Stimulated activated CD8-positive, alpha-beta memory T cell treated with anti-CD3 and anti-CD28 coated beads, Interleukin-15, amount 100 ng/mL, for 1 hour (primary cell): ENCODE measurements around the gene NSL1.

Experiments used
- DNase-seq: peaks from one replicate; pipeline ENCODE4 v3.0.0-alpha.2; 2020; ENCODE audit warnings: low read depth

The NSL1 gene

DNA sequence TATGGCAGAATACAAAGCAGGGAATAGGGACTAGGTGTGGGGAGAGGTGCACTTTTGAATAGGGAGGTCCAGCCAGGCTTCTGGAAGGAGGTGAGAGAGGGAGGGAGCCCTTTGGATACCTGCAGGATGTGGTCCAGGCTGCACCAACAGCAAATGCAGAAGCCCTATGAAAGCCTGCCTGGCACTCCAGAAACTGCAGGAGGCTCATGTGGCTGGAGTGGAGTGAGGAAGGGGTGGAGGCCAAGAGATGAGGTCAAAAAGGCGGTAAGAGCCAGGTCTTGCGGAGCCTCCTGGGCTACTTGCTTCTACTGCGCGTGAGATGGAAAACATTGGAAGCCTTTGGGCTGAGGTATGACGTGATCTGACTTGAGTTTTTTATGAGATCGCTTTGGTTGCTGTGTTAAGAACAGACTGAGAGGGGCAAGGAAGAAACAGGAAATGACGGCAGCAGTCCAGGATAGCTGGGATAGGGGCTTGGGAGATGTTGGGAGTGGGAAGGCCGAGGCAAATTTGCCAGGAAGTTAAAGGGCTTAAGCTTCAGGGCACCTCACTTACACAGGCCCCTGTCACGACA lies 87.5 kb downstream of the NSL1 start:
- DNase-seq, result no peak

DNA sequence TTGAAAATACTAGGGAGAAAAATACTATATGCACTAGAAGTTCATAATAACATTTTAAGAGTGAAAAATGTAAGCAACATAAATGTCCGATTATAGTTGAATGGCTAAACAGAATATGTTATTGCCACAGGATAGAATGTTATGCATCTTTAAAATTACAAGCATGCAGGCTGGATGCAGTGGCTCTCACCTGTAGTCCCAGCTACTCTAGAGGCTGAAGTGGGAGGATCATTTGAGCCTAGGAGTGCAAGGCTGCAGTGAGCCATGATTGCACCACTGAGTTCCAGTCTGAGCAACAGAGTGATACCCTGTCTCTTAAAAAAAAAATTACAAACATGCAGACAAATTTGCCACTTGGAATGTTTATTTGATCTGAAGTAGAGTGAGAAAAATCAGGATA lies 88.9 kb downstream of the NSL1 start:
- no peak for DNase-seq

DNA sequence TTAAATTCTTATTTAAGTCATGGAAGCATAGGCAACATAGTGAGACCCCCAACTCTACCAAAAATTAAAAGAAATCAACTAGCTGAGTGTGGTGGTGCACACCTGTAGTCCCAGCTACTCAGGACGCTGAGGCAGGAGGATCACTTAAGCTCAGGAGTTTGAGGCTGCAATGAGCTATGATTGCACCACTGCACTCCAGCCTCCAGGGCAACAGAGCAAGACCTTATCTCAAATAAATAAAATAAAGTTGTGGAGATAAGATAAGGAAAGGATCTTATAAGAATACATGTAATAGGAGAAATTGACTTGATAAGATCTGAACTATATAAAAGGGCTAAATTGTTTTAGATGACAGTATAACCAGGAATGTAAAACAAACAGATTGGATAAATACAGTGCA lies 89.7 kb downstream of the NSL1 start:
- DNase-seq, result no peak

DNA sequence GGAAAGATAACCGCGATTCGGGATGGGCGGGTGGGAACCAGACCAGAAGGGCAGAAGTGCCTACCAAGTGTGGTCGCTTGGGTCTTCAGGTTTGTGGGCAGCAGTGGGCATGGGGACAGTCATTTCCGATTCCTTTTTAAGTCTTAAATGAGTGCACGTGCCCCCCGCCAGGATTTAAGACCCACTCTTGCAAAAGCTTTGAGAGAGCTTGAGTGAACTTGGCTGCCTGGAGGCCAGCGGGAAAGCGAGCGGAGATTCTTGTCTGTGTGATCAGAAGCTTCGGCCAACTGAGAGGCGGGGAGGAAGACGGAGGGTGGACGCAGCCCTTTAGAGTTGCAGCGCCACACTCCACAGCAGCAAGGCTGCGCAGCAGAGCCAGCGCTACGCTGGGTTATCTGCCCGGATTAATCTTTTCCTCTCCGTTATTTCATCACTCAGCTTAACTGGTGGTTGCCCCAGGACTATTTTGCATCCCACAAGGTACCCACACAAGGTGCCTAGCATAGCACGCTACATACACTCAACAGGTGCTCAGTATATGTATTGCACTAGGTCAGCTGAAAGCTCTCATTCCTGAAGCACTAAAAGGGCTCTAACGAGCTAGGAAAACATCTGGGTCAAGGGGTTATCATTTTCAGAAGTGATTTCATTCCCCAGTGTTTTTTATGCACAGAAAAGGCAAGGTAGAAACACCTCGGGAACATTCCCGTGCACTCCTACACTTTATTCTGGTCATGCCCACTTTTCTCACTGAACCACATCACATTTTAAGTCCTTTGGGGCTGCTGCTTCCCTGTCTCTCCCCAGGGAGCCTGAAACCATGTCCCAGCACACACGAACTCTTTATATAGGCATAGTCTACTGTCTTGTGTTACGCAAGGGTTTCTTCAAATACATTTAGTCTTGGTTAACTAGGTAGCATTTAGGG lies 90.4 kb downstream of the NSL1 start:
- no peak for DNase-seq

DNA sequence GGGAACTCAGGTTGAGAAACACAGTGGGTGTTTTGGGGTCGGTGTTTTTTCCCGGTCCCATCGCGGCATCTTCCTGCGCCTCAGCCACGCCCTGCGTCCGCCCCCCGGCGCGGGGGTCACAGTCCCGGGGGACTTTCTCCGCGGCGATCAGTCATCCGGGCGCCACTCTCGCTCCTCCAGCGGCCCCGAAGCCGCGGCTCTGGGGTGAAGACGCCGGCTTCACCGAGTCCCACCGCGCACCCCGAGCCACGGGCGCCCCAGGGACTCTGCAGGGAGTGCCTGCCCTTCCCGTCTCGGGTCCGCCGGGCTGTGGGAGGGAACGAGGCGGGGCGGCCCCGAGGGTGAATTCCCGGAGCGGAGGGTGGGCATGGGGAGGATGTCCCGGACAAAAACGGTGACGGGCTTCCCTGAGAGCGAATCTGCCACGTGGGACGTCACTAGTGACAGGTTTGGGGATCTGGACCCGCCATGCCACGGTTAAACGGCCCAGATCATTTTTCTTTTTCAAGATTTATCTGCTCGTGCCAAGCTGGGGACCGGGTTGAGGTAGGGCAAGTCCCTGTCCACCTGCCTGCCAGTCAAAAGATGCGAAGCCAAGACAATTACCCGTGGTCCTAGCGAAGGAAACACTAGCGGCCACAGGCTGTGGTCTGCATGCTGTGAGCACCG lies 91.2 kb downstream of the NSL1 start:
- no peak for DNase-seq

DNA sequence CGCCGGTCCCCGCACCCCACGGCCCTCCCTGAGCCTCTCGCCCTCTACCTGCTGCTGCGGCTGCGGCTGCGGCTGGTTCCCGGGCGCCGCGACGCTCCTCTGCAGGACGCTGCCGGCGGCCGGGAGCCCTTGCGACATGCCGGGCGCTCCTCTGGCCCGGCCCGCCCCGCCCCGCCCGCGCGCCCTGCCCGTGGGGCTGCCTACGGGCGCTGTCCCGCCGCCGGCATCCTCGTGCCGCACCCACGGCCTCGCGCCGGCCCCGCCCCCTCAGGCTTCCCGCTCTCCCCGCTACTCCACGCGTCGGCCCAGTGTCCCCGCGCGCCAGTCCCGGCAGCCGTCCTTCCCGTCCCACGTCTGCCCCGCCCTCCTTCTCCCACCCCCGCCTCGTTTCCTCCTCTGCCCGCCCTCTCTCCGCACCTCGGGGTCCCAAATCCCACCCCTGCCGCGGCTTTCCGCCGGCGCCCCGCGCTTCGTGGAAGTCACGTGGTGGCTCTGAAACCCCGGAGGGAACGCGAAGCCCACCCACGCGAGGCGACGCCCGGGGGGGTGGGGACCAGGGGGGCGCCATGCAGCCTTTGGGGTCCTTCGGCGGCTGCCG lies 91.9 kb downstream of the NSL1 start, which contains the start of gene BATF3:
Gene BATF3, minus strand, starts transcription at position 216 of the 598 bp plus-strand sequence. Its CDS starts 78 bp downstream, at position 138.
- no peak for DNase-seq

DNA sequence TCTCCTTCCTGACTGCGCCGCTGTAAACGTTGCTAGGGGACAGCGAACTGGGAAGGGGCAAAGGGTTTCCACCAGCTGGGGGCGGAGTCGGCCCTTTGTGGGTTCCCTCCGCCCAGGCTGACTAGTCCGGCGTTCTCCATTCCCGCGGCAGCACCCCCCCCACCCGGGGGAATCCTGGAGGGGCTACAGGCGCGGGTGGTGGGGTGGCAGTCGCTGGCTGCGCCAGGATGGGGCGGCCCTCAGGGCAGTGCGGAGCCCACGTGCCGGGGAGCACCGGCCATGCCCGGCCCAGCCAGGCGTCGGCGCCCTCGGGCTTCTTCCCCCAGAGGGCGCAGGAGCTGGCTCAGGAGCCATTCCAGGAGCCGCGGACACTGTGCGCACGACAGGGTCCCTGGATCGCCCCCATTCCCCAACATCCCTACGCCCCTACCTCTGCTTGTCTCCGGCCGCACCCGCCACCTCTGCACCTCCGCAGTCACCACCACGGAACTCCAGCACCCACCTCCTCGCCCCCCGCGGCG lies 92.4 kb downstream of the NSL1 start:
- DNase-seq, result no peak

DNA sequence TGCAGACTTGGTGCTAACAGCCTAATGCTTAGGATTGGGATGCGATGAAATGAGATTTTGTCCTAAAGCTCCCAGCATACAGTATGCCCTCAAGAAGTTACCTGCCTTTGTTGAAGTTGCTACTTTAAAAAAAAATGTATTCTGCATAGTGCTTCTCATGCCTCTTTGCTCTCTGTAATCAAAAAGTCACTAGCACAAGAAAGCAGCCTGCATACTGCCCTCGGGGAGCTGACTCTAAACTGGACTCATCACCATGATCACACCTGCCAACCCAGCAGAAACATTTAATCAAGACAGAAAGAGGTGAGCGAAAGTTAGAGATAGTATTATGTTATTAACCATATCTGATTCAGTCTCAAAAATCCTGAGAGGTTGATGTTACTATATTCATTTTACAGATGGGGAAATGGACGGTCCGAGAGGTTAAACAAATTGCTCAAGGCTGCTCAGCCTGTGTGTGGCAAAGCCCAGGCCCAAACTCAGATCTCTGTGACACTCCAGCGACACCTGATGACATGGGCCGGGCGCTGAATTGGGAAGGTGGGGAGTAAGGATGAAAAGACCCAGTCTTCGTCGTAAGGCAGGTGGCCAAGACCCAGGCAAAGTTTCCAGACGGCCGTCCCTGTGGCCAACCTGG lies 93.0 kb downstream of the NSL1 start:
- DNase-seq, result no peak

DNA sequence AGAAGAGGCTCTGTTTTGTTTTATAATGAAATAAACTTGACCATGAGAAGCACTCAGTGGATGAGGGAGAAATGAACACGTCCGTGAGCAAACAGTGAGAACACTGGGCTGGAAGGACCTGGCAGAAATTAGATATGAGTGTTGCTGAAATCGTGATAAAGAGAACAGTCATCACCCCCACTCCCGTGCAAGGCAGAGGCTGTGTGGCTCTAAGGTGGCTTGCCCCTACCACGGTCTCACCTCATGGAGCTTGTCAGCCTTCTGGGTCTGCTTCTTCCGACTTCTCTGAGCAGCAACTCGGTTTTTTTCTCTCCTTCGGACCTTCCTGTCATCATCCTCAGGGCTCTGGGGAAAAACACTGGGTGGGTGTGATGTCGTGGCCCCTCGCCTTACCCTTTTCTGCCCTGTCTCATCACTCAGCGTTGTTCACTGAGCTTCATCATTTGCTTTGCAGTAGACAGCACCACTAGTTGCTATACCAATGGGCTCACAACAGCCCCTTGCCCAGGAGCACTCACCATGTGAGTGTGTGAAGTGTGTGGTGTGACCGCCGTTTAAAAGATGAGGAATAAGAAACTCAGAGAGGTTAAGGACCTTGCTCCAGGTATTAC lies 94.8 kb downstream of the NSL1 start:
- DNase-seq, result no peak

DNA sequence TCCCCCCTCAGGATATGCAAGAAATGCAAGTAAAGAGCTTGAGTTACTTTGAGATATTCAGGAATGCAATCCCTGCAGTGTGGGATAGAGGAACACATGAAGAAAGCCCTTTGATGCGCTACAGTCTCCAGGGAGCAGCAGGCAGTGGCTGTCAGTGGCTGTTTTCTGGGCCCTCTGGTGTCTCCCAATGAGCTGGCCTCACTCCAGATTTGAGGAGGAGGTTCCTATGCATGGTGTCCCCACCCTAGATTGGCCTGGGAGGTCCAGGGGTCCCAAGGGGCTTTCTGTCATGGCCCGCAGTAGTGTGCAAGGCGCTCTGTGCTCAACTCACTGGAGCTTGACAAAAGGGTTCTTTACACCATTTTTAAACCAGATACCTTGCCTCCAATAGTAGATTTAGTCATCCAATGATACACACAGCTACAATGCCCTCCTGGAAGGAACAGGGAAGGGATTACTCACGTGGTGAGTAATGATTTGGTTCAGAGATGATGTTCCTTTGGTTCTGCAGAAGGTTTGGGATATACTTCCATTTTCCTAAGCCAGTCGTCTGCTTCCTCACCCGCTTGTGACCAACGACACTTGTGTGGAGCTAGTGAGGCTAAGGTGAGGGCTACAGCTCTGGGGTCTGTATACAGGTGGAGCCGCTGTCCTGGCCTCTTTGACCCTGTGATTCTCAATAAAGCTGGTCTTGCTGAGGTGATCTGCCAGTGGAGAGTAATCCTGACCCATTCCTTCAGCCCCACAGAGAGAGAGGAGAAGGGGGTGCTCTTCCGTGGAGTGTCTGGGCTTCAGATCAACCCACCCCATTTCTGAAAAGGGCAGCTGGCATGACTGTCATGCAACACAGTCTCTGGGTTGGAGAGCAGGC lies 98.6 kb downstream of the NSL1 start:
- DNase-seq, result no peak

DNA sequence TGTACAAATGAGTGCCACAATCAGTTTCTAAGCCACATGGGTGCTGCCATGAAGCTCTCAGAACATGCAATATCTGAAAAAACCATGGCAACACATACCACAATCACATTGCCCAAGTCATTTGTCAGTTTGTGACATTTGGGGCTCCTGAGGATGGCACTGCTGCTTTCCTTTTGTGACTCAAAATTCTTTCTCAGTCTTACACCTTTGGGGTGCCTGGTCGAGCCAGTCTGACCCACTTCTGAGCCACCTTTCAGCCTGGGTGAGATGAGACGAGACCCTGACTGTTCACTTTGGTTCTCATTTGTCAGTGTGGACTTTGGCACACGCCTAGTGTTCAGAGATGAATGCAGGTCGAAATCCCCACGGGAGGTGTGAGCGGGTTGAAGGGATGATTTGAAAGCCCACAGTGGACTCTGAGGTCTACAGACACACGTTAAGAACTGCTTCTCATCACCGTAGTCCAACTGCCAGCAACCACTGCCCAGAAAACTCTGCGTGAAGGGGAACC lies 100.0 kb downstream of the NSL1 start:
- DNase-seq, result no peak

DNA sequence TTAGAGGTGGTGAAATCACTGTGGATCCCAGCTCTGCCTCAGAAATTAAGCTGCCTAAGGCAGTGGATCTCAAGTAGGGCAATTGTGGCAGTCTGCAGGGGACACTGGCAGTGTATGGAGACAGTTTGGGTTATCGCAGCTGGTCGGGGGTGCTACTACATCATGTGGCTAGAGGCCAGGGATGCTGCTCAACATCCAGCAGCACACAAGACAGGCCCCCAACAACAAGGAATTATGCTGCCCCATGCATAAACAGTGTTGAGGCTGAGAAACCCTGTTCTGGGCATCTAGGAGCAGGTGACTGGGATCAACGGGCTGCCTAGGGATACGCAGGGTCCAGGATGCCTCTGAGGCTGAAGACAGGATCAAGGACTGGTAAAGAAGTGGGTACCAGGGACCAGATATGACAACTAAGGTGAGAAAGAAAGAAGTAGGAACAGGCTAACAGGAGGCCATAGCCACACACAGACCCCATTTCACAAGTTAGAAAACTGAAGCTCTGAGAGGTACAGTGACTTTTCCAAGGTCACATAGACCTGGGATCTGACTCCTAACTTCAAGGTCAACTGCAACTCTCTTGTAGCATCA lies 100.7 kb downstream of the NSL1 start:
- no peak for DNase-seq

DNA sequence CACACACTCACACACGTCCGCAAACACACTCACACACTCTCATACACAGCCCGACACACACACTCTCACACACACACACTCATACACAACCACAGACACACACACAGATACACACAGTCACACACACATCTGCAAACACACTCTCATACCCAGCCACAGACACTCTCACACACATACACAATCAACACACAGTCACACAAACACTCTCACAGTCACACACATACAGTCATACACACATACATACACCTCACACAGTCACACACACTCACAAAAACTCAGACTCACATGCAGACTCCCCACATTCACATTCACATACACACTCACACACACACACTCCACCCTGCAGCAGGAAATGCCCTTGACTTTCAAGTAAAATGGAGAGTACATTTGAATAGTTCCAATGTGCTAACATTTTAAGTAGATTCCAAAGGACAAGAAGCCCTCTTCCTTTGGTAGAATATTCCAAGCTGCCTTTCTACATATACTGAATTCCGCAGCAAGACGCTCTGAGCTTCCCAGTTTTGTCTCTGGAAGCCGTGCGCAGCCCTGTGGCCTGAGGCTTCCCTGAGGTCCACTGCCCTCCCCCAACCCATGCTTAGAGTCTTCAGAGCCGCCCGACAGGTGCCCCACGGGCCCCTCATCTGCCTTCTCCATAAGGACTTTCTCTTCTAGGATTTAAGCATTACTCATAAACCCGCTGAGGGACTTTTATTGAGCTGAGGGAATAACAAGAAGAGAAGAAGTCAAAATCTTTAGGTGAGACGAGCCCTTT lies 101.6 kb downstream of the NSL1 start:
- no peak for DNase-seq

DNA sequence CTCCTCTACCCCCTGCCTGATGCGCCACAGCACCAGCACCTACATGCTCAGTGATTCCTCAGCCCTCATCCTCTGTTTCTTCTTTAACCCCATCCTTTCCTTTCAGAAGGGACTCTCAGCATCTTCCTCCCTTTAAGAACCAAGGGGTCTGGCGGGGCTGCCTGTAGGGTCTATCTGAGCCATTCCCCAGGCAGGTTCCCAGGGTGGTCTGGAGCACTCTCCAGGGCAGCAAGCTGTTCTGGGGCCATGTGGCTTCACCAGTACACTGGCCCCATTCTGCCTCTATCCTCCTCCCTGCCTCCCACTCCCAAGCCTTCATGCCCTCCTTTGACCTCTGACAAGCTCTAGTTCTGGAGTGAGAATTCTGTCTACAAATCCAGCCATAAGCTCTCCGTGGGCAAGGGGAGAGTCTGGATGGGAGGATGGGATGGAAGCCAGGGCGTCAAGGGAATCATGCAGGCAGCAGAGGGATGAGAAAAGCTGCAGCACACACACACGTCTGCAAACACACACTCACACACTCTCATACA lies 102.3 kb downstream of the NSL1 start:
- no peak for DNase-seq

DNA sequence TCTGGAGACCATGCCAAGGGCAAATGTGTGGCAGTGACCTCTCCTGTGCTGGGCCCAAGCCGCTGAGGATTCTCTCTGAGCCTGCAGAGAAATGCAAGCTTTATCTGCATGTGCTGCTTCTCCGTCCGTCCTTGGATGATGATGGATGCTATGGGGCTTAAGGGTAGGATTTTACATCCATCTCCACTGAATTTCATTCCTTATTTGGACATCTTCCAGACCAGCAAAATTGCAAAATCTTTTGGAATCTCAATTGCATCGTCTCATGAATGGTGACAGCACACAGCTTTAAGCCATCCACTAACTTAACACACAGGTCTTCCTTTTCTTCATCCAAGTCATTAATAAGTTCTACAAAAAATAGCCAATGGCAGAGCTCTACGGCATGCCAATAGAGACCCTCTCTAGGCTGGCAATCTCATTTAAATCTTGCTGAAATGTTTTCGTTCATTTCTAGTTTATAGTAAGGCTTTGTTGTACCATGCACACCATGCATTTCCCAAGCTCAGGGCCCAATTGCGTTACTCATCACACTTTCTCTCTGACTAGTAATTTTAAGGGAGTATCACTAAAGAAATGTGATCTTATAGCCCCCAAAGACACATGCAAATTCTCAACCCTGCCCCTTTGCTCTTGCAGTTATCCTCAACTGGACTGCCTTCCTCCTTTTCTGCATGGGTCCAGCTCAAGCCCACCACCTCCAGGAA lies 103.1 kb downstream of the NSL1 start:
- no peak for DNase-seq

DNA sequence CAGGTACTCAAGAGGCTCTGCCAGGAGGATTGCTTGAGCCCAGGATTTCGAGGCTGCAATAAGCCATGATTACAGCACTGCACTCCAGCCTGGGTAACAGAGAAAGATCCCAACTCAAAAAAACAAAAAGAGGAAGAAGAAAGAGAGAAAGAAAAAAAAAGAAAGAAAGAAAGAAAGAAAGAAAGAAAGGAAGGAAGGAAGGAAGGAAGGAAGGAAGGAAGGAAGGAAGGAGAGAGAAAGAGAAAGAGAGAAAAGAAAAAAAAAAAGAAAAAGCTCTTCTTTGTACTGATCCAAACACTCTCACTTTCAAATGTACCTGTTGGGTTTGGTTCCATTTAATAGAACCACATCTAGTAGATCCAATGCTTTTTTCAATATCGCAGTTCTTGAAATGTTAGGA lies 103.8 kb downstream of the NSL1 start:
- no peak for DNase-seq

DNA sequence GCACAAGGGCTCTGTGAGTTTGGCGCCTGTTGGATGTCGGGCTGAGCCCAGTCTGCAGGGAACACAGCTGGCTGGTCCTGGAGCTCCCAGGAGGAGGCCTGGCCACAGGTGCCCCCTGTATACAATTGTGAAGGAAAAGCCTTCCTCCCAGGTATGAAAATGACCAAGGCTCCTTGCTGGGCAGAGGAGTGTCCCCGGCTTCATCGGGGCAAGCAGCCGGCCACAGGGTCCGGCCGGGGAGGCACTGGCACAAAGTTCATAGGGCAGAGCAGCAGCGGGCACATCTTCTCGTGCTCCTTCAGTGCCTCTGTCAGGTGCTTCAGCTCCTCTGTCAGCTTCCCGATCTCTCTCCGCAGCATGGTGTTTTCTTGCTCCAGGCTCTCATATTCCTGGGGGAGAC lies 105.0 kb downstream of the NSL1 start:
- DNase-seq, result no peak

DNA sequence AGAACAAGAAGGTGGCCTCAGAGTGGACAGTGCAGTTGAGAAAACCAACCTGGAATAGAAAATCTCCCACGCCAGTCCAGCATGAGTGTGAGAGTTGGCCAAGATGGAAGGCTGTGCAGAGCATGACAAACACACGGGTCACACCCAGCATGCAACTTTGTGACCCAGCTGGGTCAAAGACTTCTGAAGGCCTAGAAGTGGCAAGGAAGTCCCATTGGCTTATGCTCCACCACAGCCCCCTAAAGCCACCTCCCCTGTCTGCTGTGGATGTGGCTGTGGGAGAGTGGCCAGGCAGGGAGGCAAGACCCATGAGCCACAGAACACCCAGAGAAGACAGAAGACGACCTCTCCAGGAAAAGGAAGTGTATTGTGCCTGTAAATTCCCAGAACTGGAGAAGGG lies 105.5 kb downstream of the NSL1 start:
- no peak for DNase-seq
